Activated T-cell treated with anti-CD3 and anti-CD28 coated beads, Interleukin-2, amount 50 U/mL, for 1 hour (primary cell): ENCODE data around the gene HNRNPF.
A peak's percentile ranks its signal among the peaks of the same experiment; 100 is the strongest.

ENCODE experiments used
- DNase-seq: peaks from one replicate; pipeline ENCODE4 v3.0.0-alpha.2; 2020

Gene HNRNPF

DNA sequence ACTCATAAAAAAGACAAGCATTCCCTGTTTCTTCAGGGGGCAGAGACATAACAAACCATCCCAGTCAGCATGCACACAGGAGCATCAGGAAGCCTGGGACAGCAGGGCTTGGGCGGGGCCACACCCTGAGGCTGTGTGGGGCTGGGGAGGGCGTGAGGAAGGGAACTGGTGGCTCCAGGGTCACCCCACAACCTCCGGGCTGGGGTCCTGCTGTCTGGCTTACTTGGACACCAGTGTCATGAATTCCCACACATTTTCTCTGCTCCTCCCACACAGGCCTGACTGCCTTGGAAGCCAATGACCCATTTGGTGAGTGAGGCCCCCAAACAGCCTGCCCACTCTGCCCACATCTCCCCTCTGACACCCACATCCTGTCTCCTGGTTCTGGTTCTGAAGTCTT is 34.8 kb downstream of the HNRNPF start:
- DNase-seq: no peak

DNA sequence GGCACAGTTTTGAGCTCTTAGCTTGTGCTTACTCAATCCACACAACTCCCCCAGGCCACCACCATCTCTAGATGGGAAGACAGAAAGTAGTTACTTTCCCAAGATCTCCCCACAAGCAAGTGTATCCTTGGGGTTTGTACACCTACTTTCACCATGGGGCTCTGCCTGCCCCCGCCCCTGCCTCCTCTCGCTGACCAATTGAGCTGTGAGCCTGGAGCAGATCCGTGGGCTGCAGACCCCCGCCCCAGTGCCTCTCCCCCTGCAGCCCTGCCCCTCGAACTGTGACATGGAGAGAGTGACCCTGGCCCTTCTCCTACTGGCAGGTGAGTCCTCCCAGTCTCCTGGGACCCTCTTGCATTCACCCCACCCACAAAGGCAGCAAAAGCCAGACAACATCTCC is 35.5 kb downstream of the HNRNPF start:
- DNase-seq: no peak

DNA sequence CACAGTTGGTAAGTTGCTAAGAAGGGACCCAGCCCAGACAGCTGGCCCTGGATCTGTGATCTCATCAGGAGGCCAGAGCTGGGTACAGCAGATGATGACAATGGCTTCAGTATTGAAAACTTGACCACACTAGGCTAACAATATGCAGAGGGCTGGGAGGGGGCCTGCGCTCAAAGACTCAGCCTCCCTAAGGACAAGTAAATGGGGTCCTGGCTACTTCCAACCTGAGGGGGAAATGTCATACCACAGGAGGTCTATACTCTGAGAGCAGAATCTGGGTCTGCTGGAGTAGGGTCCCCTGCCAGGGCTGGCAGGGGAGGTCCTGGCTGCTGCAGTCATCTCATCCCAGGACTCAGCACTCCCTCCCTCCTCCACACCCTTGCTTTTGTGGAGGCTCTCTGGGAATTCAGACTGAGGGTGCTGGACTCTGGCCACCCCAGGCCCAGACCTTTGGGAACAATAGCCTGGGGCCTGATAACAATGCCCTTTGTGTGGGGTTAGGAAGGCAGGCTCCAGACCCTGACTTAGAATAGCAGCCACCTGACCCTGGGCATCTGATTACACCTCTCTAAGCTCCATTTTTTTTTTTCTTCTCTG is 36.1 kb downstream of the HNRNPF start:
- DNase-seq: no peak

DNA sequence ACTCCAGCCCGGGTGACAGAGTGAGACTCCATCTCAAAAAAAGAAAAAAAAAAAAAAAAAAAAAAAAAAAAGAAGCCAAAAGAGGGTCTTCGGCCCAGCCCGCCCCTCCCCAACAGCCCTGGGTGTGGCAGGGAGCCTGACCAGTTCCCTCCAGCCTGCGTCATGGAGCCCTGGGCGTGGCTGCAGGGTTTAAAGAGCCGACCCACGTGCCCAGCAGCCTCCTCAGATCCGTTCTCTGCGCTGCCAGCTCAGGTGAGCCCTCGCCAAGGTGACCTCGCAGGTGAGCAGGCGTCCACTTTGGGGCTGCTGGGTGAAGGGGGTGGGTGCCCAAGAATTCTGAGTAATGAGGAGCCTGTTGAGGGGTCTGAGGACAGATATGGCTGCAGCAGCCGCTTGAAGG is 37.6 kb downstream of the HNRNPF start, which contains the start of gene FXYD4:
TSS of gene FXYD4 (plus strand) at position 219 of the 400 bp plus-strand sequence. CDS start 2,111 bp downstream, outside the sequence.
- DNase-seq: no peak

DNA sequence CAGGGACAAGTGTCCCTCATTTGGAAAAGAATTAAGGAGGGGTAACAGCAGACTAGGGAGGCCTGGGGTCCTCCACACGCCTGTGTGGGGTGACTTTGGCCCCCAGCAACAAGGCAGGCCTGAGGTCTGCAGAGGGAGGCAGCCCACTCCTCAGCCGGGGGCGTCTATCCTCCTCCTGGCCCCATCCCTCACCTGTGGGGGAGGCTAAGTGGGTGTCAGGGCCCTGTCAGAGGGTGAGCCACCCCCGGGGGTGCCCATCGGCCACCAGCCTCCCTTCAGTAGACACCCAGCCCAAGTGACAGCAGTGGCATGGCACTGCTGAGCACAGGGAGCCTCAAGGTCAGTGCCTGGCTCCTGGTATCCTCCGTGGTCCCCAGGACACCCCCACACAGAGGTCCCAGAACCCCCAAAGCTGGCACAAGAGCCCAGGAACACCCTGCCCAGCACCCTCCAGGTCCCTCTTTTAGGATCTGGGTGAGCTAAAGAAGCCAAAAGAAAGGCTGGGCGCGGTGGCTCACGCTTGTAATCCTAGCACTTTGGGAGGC is 38.2 kb downstream of the HNRNPF start:
- no peak for DNase-seq

DNA sequence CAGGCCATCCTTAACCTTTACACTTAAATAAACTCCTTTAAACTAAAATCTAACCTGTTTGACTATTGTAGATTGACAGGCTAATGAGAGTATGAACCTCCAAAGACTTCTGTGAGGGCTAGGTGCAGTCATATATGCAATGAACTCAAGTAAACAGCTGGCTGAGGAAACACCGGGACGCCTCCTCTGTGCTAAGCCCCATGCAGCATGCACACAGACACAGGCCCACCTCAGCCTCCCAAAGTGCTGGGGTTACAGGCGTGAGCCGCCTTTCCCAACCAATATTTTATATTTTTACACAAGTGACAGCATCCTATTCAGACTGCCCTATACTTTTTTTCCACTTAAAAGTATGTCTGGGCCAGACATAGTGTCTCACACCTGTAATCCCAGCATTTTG is 39.1 kb downstream of the HNRNPF start:
- DNase-seq: no peak

DNA sequence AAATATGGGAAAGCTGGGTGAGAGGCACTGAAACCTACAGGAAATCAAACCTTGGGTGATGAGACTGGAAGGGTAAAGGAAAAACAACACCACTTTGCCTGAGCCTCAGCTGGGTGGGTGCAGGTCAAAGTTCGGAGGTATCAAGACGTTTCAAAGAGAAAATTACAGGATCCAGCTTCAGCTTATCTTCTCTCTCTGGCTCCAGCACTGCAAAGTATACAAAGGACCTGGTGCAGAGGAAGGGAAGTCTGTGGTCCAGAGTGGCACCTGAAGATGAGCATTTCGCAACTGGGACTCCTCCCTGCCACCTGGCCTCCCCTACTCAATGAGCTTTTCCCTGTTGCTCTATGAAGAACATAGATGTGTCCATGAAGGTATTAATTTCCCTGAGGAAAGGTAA is 44.0 kb downstream of the HNRNPF start:
- DNase-seq: no peak

DNA sequence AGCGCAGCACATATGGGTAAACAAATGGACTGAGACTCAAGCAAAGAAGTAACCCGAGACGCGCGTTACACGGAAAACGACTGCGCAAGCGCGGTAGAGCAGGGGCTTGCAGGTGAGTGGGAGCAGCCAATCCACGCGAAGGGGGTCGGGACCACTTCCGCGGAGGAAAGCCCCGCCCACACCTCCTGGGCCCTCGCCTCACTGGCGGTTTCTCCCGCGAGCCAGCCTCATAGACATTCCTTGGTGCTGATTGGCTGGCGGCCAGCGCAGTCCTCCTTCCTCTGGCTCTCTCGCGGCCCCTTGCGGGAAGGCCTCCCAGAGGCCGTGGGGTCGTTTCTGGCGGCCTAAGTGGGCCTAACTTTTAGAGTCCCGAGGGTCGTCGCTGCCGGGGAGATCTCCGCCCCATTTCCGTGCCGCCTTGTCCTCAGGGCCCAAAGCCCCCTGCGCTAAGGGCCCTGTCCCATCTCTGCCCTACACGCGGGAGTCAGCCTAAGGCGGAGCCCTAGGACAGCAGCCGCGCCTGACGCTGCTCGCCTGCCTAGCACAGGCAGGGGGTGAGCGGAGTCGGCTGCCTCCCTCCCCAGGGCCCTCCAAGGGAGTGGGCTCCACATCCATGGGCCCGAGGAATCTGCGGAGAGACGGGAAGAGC is 46.7 kb downstream of the HNRNPF start:
- DNase-seq: peak; percentile 93

DNA sequence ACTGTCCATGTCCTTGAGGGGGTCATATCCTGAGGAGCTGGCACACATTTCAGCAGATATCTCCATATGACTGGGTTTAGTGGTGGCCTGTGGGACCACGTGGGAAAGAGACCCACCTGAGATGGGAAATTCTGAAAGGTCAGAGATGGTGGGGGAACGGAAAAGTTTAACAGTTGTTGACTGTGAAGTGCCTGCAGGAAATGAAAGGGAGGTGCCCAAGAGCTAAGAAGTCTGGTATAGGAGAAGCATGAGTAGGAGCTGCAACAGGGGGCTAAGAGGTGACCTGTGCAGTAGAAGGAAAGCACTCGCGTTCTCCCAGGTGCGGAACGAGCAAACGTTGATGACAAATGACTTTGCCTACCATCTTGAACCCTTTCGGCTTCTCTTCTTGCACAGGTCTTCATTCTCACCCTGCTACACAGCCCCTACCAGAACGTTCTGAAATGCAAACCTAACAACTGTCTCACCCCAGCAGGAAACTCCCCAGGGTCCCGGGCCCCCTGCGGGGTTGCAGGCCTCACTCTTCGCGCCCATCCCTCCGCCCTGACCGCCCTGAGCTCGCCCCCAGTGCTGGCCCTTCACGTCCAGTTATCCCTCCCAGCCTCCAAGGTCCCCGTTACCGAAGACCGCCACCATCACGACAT is 47.3 kb downstream of the HNRNPF start:
- peak; percentile 25 for DNase-seq

DNA sequence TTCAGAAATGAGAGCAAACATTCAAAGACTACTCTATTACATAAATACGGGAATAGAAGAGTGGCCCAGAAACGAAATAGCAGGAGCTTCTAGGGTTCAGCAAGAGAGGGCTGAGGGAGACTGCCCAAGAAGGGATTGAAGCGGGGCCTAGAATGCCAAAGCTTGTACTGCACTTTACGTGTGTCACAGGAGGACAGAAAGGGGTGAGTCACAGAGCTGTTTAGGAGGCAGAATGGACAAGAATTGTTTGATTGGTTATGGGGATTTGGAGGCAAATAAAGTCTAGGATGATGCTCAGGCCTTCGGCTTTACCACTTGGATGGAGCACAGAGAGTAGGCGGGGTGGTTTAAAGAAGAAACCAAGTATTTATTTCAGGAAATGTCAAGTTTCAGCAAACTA is 48.9 kb downstream of the HNRNPF start:
- DNase-seq: no peak

DNA sequence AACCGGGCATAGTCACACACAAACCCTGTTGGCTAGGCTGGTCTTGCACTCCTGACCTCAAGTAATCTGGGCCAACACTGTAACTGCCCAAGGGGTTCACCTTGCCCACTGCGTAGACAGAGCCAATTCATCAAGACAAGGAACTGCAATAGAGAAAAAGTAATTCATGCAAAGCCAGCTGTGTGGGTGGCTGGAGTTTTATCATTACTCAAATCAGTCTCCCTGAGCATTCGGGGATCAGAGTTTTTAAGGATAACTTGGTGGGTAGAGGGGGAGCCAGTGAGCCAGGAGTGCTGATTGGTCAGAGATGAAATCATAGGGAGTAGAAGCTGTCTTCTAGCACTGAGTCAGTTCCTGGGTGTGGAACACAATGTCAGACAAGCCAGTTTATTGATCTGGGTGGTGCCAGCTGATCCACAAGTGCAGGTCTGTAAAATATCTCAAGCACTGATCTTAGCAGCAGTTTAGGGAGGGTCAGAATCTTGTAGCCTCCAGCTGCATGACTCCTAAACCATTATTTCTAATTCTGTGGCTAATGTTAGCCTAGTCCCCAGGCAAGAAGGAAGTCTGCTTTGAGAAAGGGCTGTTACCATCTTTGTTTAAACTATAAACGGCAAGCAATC is 53.1 kb downstream of the HNRNPF start:
- no peak for DNase-seq

DNA sequence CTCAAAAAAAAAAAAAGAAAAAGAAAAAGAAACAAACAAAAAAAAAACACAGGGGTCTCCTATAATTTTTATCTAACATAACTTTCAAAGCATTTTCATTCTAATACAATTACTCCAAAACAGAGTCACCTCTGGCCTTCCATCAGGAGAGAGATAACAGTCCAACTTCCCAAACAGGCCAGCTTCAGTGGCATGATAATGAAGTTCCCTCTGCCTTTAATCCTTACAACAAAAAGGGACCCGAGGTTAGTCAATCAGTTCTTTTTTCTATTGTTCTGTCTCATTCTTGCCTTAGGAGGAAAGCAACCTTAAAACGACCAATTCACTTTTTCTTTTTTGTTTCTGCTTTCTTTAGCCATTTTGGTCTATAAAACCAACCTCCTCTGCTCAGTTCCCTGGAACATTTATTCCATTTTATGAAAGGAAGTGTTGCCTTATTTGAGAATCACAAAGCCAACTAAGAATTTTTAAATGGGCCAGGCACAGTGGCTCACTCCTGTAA is 54.1 kb downstream of the HNRNPF start:
- DNase-seq: no peak

DNA sequence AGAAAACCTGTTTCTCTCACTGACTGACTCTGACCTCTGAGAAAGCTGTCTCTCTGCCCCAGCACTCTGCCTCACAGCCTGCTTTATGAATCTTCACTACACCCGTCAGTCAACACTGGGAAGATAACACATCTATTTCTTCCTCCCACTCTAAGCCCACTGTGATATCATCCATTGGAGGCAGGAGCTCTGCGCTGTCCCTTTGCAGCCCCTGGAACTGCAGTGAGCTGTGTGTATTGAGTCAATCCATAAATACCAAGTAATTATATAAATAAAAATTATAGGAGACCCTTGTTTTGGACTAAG is 54.7 kb downstream of the HNRNPF start:
- no peak for DNase-seq

DNA sequence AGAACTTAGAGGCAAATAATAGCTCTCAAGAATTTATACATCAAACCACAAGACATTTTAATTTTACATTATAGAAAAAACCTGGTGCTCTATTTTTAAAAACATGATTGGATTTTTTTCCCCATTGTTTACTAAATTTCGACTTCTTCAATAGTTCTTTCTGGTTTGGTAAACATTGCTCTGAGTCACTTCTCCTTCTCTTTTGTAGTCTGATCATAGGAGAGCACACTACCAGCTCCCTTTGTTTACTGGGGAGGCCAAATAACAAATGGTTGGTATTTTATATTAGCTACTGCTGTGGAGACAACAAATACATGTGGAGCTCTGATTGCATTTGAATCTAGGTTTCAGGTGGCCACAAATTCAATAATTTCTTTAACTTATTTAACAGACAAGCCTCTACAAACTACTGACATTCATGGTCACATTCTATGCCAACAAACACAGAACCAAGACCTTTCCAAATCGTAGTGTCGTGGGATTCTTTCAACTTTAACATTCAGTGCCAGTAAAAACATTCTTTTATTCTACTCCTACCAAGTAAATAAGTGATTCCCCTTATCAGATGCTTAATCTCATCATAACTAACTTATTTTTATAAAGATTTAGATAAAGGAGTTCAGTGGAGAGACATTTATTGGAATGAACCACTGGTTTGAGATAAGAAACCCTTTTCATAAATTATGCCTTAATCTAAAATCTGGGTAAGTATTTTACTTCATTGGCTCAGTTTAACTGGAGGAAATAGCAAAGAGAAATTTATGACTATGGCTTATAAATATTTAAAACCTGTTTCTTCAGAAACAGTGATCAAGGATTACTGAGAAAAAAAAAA is 55.3 kb downstream of the HNRNPF start:
- DNase-seq: no peak

DNA sequence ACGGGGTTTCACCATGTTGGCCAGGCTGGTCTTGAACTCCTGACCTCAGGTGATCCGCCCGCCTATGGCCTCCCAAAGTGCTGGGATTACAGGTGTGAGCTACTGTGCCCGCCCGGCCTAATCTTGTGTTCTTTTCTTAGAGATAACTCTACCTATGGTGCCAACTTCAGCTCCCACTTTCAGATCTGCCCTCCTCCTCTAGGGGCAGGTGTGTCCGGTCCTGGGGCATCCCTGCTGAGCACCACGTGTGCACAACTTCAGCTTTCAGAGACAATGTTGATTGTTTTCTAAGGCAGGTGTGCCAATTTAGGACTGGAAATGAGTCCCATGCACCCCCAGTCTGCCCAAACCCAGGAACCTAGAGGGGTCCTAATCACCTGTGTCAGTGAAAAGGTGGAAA is 56.0 kb downstream of the HNRNPF start:
- DNase-seq: no peak

DNA sequence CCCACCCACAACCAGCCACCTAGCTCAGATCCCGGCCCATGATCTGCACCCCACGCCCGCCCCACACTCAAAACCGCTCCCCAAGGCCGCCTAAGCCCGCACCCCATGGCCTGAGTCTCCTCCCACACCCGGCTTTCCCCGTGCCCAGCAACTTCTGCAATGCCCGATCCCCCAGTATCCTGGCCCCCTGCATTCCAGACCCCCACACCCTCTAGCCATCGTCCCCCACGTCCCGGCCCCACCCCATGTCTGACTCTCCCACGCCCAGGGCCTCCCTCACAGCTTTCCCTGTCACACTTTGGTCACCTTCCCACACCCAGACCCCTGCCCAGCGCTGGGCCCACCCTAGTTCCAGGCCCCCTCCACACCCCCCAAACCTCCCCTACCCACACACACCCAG is 57.7 kb downstream of the HNRNPF start:
- DNase-seq: no peak

DNA sequence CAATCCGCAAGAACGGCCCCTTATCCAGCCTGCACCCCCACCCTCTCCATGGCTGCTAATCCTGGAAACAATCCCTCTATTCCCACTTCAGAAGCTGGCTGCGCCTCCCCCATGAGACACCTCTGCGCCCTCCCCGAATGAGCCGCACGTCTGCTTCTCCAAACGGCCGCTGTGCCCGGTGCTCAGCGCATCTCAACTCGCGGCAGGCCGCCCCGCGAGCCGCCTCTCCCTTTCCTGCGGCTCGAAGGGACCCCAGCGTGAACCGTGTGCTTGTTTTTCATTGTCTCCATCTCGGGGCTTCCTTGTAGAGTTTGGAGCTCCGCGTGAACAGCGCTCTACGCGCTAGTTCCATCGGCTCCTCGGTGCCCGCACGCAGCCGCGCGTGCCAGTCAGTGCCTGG is 58.3 kb downstream of the HNRNPF start:
- no peak for DNase-seq

DNA sequence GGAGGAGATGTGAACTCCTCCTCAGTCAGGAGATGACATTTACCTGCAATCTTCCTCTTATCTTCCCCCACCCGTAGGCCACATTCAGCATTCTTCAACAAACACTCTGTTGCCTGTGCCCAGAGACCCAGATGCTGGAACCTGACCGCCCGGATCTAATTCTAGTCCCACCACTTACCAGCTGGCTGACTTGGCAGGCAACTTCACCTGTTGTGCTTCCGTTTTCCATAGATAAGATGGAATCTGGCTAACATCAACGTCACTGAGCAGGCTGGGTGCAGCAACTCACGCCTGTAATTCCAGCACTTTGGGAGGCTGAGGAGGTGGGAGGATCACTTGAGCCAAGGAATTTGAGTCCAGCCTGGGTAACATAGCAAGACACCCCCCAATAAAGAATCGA is 58.8 kb downstream of the HNRNPF start:
- no peak for DNase-seq

DNA sequence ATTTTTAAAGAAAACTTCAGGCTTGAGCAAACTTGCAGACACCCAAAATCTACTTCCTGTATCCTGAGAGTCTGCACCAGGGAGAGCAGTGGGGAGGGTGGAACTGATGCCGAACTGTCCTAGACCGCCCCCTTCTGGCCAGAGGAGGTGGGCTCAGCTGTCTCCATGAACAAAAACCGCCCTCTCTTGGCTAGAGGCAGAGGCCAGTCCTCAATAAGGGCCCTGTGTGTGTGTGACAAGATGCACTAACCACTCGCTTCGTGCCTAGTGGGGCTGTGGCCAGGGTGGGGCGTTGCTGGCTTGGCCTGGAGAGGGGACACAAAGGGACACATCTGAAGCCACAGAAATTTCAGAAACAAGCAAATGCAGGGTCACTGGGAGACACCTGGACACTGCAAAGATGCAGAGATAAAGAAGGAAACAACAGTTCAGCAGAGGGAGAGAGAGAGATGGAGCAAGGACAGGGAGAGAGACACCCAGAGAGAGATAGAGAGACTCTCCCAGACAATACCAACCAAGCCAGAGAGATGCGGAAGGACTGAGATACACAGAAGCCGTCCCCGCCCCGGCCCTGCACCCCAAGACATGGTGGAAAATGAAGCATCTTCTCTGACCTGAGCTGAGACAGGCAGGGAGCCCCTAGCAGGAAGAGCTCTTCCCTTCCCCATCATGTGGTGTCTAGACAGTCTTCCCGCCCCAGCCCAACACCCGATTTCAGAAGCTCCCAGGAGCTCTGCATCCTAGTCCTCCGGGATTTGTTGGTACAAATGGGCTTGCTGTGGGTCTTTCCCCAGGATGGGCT is 60.3 kb downstream of the HNRNPF start:
- DNase-seq: peak; percentile 85

DNA sequence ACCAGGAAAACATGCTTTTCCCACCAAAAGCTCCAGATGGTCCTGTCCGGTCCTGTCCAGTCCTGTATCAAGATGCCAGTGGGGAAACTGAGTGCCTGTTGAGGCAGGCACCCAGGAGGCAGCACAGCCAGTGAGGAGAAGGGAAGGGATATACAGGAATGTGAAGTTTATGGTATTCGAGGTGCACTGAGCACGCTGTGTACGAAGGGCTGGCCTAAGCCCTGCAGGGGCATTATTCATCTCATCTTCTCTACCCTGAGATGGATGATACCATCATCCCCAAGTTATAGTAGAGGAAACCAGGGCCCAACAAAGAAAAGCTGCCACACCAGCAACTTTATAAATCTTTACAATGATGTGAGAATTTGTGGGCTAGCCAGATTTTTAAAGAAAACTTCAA is 61.0 kb downstream of the HNRNPF start:
- DNase-seq: no peak

DNA sequence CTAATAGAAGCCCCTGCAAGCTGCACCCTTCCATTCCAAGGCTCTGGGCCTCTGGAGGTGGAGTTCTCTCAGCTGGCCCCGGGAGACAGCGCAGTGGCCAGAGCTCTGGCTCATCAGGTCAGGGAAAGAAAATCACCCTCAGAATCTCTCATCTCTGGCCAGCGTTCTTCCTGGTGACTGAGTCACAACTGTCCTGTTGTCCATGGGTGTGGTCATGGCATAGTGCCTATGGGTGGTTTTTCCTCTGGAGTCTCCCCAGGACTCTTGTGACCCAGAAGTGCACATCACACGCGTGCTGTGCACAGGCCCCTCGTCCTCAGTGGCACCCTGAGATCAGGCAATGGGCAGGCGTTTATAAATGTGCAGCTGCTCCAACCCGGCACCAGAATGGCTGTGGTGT is 64.9 kb downstream of the HNRNPF start:
- no peak for DNase-seq

DNA sequence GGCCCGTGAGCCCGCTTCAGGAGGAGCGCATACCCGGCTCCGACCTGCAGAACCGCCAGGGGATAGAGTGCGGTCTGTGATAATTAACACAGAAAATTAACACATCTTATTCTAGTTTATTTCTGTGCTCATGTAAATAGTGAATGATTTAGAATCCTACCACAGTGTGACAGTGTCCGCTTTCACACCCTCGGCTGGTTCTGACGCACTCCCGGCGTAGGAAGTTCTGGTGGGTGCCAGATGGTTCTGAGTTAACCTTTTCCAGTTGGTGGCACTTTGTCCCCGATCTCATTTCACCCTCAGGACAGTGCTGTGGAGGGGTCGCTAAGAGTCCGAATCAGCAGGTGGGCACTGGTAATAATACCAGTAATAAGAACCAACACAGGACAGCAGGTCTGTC is 65.9 kb downstream of the HNRNPF start:
- no peak for DNase-seq
